ENCODE data around the gene HEXIM2.

Gene HEXIM2

GRCh38 chr17:45147581-45148182 is 14.0 kb upstream of the HEXIM2 start (continued):
- TF ChIP-seq WT1 (tag by site-specific recombination; IDR thresholded peaks at IDR 0.05), result no peak; the same call in 1 of the 2 replicates
- TF ChIP-seq ZNF513 (tag by site-specific recombination; IDR thresholded peaks at IDR 0.05), result peak; percentile 76
- TF ChIP-seq ZNF37A (tag by site-specific recombination; IDR thresholded peaks at IDR 0.05), result no peak; the same call in 1 of the 2 replicates
- TF ChIP-seq ZNF23 (tag by site-specific recombination; IDR thresholded peaks at IDR 0.05; ENCODE audit: borderline replicate concordance), result no peak
- no peak for TF ChIP-seq ZNF571 (tag by site-specific recombination; IDR thresholded peaks at IDR 0.05)
- TF ChIP-seq ZNF768 (tag by site-specific recombination; IDR thresholded peaks at IDR 0.05), result no peak
- peak; percentile 56 for TF ChIP-seq ZFHX2 (tag by site-specific recombination; conservative IDR thresholded peaks at IDR 0.05)
- no peak for TF ChIP-seq ZNF555 (tag by site-specific recombination; conservative IDR thresholded peaks at IDR 0.05)
- 0 out of 2 replicates have a peak, but pooled peaks have one; percentile 49 for TF ChIP-seq ZSCAN16 (tag by site-specific recombination; IDR thresholded peaks at IDR 0.05)
- TF ChIP-seq PRDM1 (tag by site-specific recombination; IDR thresholded peaks at IDR 0.05), result no peak
- no peak for TF ChIP-seq HOXC10 (CRISPR knock-in tag; IDR thresholded peaks at IDR 0.05)
- TF ChIP-seq ZNF248 (tag by site-specific recombination; IDR thresholded peaks at IDR 0.05), result no peak
- peak; percentile 93 for TF ChIP-seq ZNF692 (tag by site-specific recombination; IDR thresholded peaks at IDR 0.05)
- no peak for TF ChIP-seq ZNF624 (tag by site-specific recombination; IDR thresholded peaks at IDR 0.05)
- TF ChIP-seq ZBTB11 (tag by site-specific recombination; conservative IDR thresholded peaks at IDR 0.05; ENCODE audit: low read depth), result peak; percentile 49; the same call in 1 of the 2 replicates
- TF ChIP-seq ZNF398 (tag by site-specific recombination; IDR thresholded peaks at IDR 0.05), result peak; percentile 95
- TF ChIP-seq ZNF501 (tag by site-specific recombination; IDR thresholded peaks at IDR 0.05), result peak; percentile 78; the same call in 1 of the 2 replicates
- TF ChIP-seq SP7 (tag by site-specific recombination; IDR thresholded peaks at IDR 0.05), result peak; percentile 85
- no peak for TF ChIP-seq ZNF114 (tag by site-specific recombination; IDR thresholded peaks at IDR 0.05)
- TF ChIP-seq ZNF24 (tag by site-specific recombination; IDR thresholded peaks at IDR 0.05), result peak; percentile 96
- TF ChIP-seq ZBTB17 (tag by site-specific recombination; IDR thresholded peaks at IDR 0.05), result peak; percentile 10
- peak; percentile 68 for TF ChIP-seq KLF8 (tag by site-specific recombination; IDR thresholded peaks at IDR 0.05)
- TF ChIP-seq SP2 (tag by site-specific recombination; IDR thresholded peaks at IDR 0.05), result peak; percentile 57

All from HEK293 (cell line).